ENCODE results near the gene FAM193A. TPM values are rescaled to one million over a fixed set of nuclear protein-coding genes. Genes with fewer than 3 reads are reported as not detected.
"Not testable (repeated sequence)": the region's sequence is repeated elsewhere in the genome, so short reads cannot be mapped to it uniquely, and the experiment has no call there.

Gene FAM193A
- 20.8 and 26.1 TPM in 2 replicates for total RNA-seq

- peak; percentile 65 for DNase-seq (ENCODE audit: extremely low read depth, low read depth, low spot score)
Observed at GRCh38 chr4:2536193-2537010, at the start of gene FAM193A. Gene FAM193A (plus strand): TSS chr4:2536647. CDS start chr4:2536916, 269 bp downstream.

GRCh38 chr4:2486981-2487380 lies 49.5 kb upstream of the FAM193A start:
- DNase-seq (ENCODE audit: extremely low read depth, low read depth, low spot score): no peak

- no peak for DNase-seq (ENCODE audit: extremely low read depth, low read depth, low spot score)
Observed at GRCh38 chr4:2487632-2488031, 48.8 kb upstream of the FAM193A start.

- no peak for DNase-seq (ENCODE audit: extremely low read depth, low read depth, low spot score)
Observed at GRCh38 chr4:2489081-2489805, 47.2 kb upstream of the FAM193A start.

- no peak for DNase-seq (ENCODE audit: extremely low read depth, low read depth, low spot score)
Observed at GRCh38 chr4:2489841-2490552, 46.5 kb upstream of the FAM193A start.

- DNase-seq (ENCODE audit: extremely low read depth, low read depth, low spot score): no peak
Observed at GRCh38 chr4:2492970-2493369, 43.5 kb upstream of the FAM193A start.

- no peak for DNase-seq (ENCODE audit: extremely low read depth, low read depth, low spot score)
Observed at GRCh38 chr4:2494992-2495391, 41.5 kb upstream of the FAM193A start.

GRCh38 chr4:2497324-2497723 lies 39.1 kb upstream of the FAM193A start:
- DNase-seq (ENCODE audit: extremely low read depth, low read depth, low spot score): no peak

GRCh38 chr4:2497931-2498330 lies 38.5 kb upstream of the FAM193A start:
- no peak for DNase-seq (ENCODE audit: extremely low read depth, low read depth, low spot score)

GRCh38 chr4:2500547-2500946 lies 35.9 kb upstream of the FAM193A start:
- no peak for DNase-seq (ENCODE audit: extremely low read depth, low read depth, low spot score)

- no peak for DNase-seq (ENCODE audit: extremely low read depth, low read depth, low spot score)
Observed at GRCh38 chr4:2501034-2501594, 35.3 kb upstream of the FAM193A start.

GRCh38 chr4:2503809-2504208 lies 32.6 kb upstream of the FAM193A start:
- no peak for DNase-seq (ENCODE audit: extremely low read depth, low read depth, low spot score)

GRCh38 chr4:2507259-2507658 lies 29.2 kb upstream of the FAM193A start:
- DNase-seq (ENCODE audit: extremely low read depth, low read depth, low spot score): no peak

GRCh38 chr4:2507855-2508254 lies 28.6 kb upstream of the FAM193A start:
- no peak for DNase-seq (ENCODE audit: extremely low read depth, low read depth, low spot score)

- no peak for DNase-seq (ENCODE audit: extremely low read depth, low read depth, low spot score)
Observed at GRCh38 chr4:2510351-2511259, 25.8 kb upstream of the FAM193A start.

GRCh38 chr4:2511645-2512131 lies 24.8 kb upstream of the FAM193A start:
- DNase-seq (ENCODE audit: extremely low read depth, low read depth, low spot score): no peak

GRCh38 chr4:2512396-2513135 lies 23.9 kb upstream of the FAM193A start:
- no peak for DNase-seq (ENCODE audit: extremely low read depth, low read depth, low spot score)

GRCh38 chr4:2514193-2514592 lies 22.3 kb upstream of the FAM193A start:
- not testable (repeated sequence) for DNase-seq (ENCODE audit: extremely low read depth, low read depth, low spot score)

GRCh38 chr4:2514944-2515343 lies 21.5 kb upstream of the FAM193A start:
- not testable (repeated sequence) for DNase-seq (ENCODE audit: extremely low read depth, low read depth, low spot score)
